HG02840 (cell line): ENCODE data around the gene LMAN2.

Experiments used
- ATAC-seq: cut with Tn5 transposase; IDR thresholded peaks from one replicate; pipeline ENCODE4 v1.9.1; 2021; ENCODE audit warnings: mild to moderate bottlenecking, moderate library complexity, moderate number of reproducible peaks; ENCODE audit not compliant: unreplicated experiment, low FRiP score

The LMAN2 gene

GRCh38 chr5:177293819-177294581 is 57.5 kb downstream of the LMAN2 start:
- no peak for ATAC-seq

- ATAC-seq: no peak
These were observed 59.7 kb downstream of the LMAN2 start for GRCh38 chr5:177291735-177292134.

- ATAC-seq: no peak
These were observed 60.5 kb downstream of the LMAN2 start for GRCh38 chr5:177290816-177291596.

- no peak for ATAC-seq
These were observed 63.3 kb downstream of the LMAN2 start for GRCh38 chr5:177288191-177288590.
